Testis (tissue), 2 donors: Measurements from ENCODE around the gene SHE.

ENCODE experiments used
- POLR2A ChIP-seq: fragments of 450-650 bp; IDR thresholded peaks from one replicate; pipeline ENCODE4 v1.6.1; 2017; ENCODE audit warnings: antibody characterized with exemption, mild to moderate bottlenecking, moderate library complexity
- TF ChIP-seq, protein P1 (sequence below), 3 experiments: fragments of 450-650 bp in 2 of 3; fragments of 200-600 bp in 1 of 3; sonication (generic) in 1 of 3; IDR thresholded peaks; one replicate each; pipeline ENCODE4 v1.5.1; 2016 to 2019; ENCODE audit warnings: antibody characterized with exemption in 3 of 3, mild to moderate bottlenecking in 2 of 3, moderate library complexity in 1 of 3

DNA sequence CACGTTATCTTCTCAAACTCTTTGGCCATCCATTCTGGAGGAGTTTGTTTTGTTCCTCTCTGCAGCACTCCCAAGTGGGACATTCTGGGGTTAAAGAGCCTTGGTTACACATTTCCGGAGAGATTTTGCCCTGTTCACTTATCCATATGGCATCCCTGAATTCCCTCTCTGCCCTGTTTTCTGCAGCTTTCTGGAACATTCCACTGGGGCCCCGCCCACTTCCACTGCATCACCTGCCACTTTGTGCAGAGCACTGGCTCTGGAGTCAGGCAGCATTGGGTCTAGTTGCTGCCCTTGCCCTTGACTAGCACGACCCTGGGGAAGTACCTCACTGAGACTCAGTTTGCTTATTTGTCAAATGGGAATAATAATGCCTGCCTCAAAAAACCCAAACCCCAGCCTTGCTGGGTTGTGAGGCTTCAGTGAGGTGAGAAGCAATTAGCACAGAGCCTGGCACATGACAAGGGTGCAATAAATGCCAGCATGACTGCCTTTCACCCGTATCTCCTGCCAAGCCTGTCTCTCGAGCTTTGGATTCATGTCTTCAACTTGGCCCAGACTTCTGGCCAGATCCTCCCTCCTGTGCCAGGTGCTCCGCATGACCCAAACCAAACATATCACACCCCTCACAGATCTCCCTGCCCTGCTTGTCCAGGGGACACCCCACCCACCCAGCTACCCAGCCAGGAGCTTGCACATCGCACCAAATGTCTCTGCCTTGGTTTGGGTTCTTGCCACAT is 58.8 kb downstream of the SHE start:
- TF ChIP-seq, protein P1, sequence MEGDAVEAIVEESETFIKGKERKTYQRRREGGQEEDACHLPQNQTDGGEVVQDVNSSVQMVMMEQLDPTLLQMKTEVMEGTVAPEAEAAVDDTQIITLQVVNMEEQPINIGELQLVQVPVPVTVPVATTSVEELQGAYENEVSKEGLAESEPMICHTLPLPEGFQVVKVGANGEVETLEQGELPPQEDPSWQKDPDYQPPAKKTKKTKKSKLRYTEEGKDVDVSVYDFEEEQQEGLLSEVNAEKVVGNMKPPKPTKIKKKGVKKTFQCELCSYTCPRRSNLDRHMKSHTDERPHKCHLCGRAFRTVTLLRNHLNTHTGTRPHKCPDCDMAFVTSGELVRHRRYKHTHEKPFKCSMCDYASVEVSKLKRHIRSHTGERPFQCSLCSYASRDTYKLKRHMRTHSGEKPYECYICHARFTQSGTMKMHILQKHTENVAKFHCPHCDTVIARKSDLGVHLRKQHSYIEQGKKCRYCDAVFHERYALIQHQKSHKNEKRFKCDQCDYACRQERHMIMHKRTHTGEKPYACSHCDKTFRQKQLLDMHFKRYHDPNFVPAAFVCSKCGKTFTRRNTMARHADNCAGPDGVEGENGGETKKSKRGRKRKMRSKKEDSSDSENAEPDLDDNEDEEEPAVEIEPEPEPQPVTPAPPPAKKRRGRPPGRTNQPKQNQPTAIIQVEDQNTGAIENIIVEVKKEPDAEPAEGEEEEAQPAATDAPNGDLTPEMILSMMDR (IDR thresholded peaks at IDR 0.05) = no peak
- no peak for TF ChIP-seq POLR2A
